Cardiac muscle cell (in vitro differentiated cells and primary cell): ENCODE data around the gene LAMP2. TPM values are rescaled to one million over a fixed set of nuclear protein-coding genes. Genes with fewer than 3 reads are reported as not detected.

Source experiments
- polyA plus RNA-seq: library from polyadenylated mRNA; unstranded; fragments of >200 nt; fragmentation: Nextera tagmentation; extraction: Ambion mirVana; gene quantifications from 2 replicates; pipeline ENCODE4 v1.2.1, GENCODE V29; 2016
- total RNA-seq: library from RNA; depleted of rRNA; stranded (reverse); fragments of >200 nt; gene quantifications from 2 replicates; pipeline ENCODE4 v1.2.3, GENCODE V29; 2016

Gene LAMP2
- total and polyA plus RNA-seq, 2 experiments from 2014 or later: 41.7 to 72.0 TPM

Other genes starting within 250 kb of the LAMP2 start
- gene ZBTB33, start 218.5 kb downstream of the LAMP2 start, total RNA-seq: 8.9 and 11.4 TPM in 2 replicates
- 5.7 and 10.2 TPM in 2 replicates for gene ZBTB33, start 218.5 kb downstream of the LAMP2 start, polyA plus RNA-seq
- 2.3 and 3.1 TPM in 2 replicates for gene TMEM255A, start 157.8 kb downstream of the LAMP2 start, total RNA-seq
- gene TMEM255A, start 157.8 kb downstream of the LAMP2 start, polyA plus RNA-seq: 5.2 and 9.0 TPM in 2 replicates
- gene ATP1B4, start 107.2 kb downstream of the LAMP2 start, total RNA-seq: 0.11 and 0.45 TPM in 2 replicates
- 0.34 TPM in 1 of 2 replicates, not detected in the other for gene ATP1B4, start 107.2 kb downstream of the LAMP2 start, polyA plus RNA-seq
- 24.3 and 32.2 TPM in 2 replicates for gene CUL4B, start 91.7 kb upstream of the LAMP2 start, total RNA-seq
- 22.9 and 25.2 TPM in 2 replicates for gene CUL4B, start 91.7 kb upstream of the LAMP2 start, polyA plus RNA-seq
- gene MCTS1, start 134.8 kb upstream of the LAMP2 start, total RNA-seq: 13.9 and 18.3 TPM in 2 replicates
- gene MCTS1, start 134.8 kb upstream of the LAMP2 start, polyA plus RNA-seq: 75.6 and 82.9 TPM in 2 replicates
- 13.7 and 17.7 TPM in 2 replicates for gene C1GALT1C1, start 160.8 kb upstream of the LAMP2 start, total RNA-seq
- gene C1GALT1C1, start 160.8 kb upstream of the LAMP2 start, polyA plus RNA-seq: 24.4 and 33.2 TPM in 2 replicates